ENCODE data around the gene LRAT. TPM values are rescaled to one million over a fixed set of nuclear protein-coding genes. Genes with fewer than 3 reads are reported as not detected.
A peak's percentile ranks its signal among the peaks of the same experiment; 100 is the strongest.

LRAT gene
- total RNA-seq, 1 donor from 2014 or later: 0.94 TPM

GRCh38 chr4:154741131-154741665, 2.6 kb upstream of the LRAT start:
- Histone ChIP-seq H3F3A (ENCODE audit: low read depth) (peaks cover 52% of the 10 kb centered on the region), H3K4me2 (peak overlapping the region; percentile 94), H3K27me3 (peaks cover 75% of the 10 kb centered on the region), H4K20me1 (ENCODE audit: low read depth) (peaks cover 31% of the 10 kb centered on the region), H3K79me2 (ENCODE audit: low read depth) (no peaks in the 10 kb centered on the region), H2AFZ (replicated peaks) (no peak overlapping the region), H3K4me1 (peaks cover 53% of the 10 kb centered on the region), H3K9ac (no peak overlapping the region), H3K4me3 (peak overlapping the region; percentile 62), H3K27ac (no peak overlapping the region), H3K9me3 (ENCODE audit: low read depth) (no peaks in the 10 kb centered on the region), H3K36me3 (no peaks in the 10 kb centered on the region)
- no peak overlapping the region for H3K27ac Mint-ChIP-seq
- H3K9me3 Mint-ChIP-seq: no peaks in the 10 kb centered on the region
- peak; percentile 20 for DNase-seq (ENCODE audit: low spot score)
- peak overlapping the region; percentile 75 for H3K4me3 Mint-ChIP-seq
- H3K4me1 Mint-ChIP-seq: peaks cover 49% of the 10 kb centered on the region
- TF ChIP-seq EZH2phosphoT487 (IDR thresholded peaks at IDR 0.05): peak; percentile 13
- no peak for TF ChIP-seq EZH2 (IDR thresholded peaks at IDR 0.05)
- no peak for TF ChIP-seq CTCF (IDR thresholded peaks at IDR 0.05)
- peaks cover 44% of the 10 kb centered on the region for H3K27me3 Mint-ChIP-seq (ENCODE audit: insufficient read depth, low read depth)
- no peaks in the 10 kb centered on the region for H3K36me3 Mint-ChIP-seq

DNA sequence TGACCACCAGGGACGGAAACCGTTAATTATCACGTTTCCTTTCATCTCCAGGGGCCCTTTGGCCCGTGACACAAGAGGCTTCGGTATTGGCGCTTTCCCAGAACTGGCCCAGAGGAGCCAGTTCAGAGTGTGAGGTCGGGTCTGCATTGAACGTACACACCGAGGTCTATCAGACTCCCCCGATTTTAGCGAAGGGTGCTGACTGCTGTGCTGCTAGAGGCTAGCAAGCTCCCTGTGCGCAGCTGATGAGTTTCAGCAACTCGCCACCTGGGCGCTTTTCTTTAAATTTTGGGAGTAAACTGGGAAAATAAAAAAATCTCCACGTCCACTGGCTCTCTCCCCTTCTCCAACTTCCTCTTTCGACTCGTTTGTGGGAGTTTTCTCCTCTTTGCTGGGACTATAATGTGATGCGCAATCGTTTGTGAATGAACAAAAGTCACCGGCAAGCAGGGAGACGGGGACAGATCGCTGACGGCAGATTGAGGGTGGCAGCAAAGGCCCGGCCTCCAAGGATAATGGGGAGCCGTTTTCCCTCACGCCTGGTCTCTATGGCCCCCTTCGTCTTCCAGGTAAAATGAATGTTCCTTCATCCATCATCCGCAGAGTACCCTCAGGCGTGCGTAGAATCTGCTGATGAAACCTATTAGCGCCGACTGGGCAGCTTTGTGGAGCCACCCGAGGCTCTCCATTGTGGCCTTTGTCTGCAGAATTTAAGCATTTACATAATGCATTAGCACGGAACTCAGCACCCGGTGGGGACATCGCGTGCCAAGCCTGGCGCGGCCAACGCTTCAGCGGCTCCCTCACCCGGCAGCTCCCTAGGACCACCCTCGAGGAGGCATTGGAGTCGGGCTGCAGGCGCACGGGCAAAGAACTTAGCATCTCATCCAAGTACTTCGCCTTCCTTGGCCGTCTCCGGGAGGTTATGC, 1.6 kb upstream of the LRAT start:
- H3K4me2 ChIP-seq: peak overlapping the region; percentile 94
- no peaks in the 10 kb centered on the region for H3K36me3 Mint-ChIP-seq

GRCh38 chr4:154744341-154744926, 634 bp downstream of the LRAT start:
- no peaks in the 10 kb centered on the region for H3K9me3 ChIP-seq (ENCODE audit: low read depth)
- Mint-ChIP-seq H3K27me3 (ENCODE audit: insufficient read depth, low read depth) (peaks cover 42% of the 10 kb centered on the region), H3K4me3 (peak overlapping the region; percentile 93), H3K36me3 (no peaks in the 10 kb centered on the region), H3K9me3 (no peaks in the 10 kb centered on the region), H3K27ac (no peak overlapping the region), H3K4me1 (peaks cover 37% of the 10 kb centered on the region)
- peak; percentile 20 for TF ChIP-seq EZH2 (IDR thresholded peaks at IDR 0.05)
- peak; percentile 54 for TF ChIP-seq EZH2phosphoT487 (IDR thresholded peaks at IDR 0.05)
- no peak for TF ChIP-seq CTCF (IDR thresholded peaks at IDR 0.05)
- peak overlapping the region; percentile 94 for H3K4me2 ChIP-seq
- H3K9ac ChIP-seq: no peak overlapping the region
- no peak overlapping the region for H3K27ac ChIP-seq
- peak; percentile 34 for DNase-seq (ENCODE audit: low spot score)
- peaks cover 23% of the 10 kb centered on the region for H4K20me1 ChIP-seq (ENCODE audit: low read depth)
- peaks cover 39% of the 10 kb centered on the region for H3F3A ChIP-seq (ENCODE audit: low read depth)
- H3K27me3 ChIP-seq: peaks cover 79% of the 10 kb centered on the region
- H3K79me2 ChIP-seq (ENCODE audit: low read depth): no peaks in the 10 kb centered on the region
- H3K4me3 ChIP-seq: peak overlapping the region; percentile 62
- peaks cover 40% of the 10 kb centered on the region for H3K4me1 ChIP-seq
- peak overlapping the region; percentile 96 for H2AFZ ChIP-seq (replicated peaks)
- H3K36me3 ChIP-seq: no peaks in the 10 kb centered on the region

More for the DNA sequence above, 1.6 kb upstream of the LRAT start:
- Histone ChIP-seq H3F3A (ENCODE audit: low read depth) (peaks cover 52% of the 10 kb centered on the region), H3K79me2 (ENCODE audit: low read depth) (no peaks in the 10 kb centered on the region), H3K9me3 (ENCODE audit: low read depth) (no peaks in the 10 kb centered on the region), H3K36me3 (no peaks in the 10 kb centered on the region), H3K4me1 (peaks cover 53% of the 10 kb centered on the region), H3K4me3 (peak overlapping the region; percentile 62), H3K9ac (no peak overlapping the region), H3K27me3 (peaks cover 85% of the 10 kb centered on the region), H3K27ac (no peak overlapping the region), H2AFZ (replicated peaks) (peak overlapping the region; percentile 22), H4K20me1 (ENCODE audit: low read depth) (peaks cover 31% of the 10 kb centered on the region)
- peaks cover 44% of the 10 kb centered on the region for H3K27me3 Mint-ChIP-seq (ENCODE audit: insufficient read depth, low read depth)
- peak; percentile 89 for DNase-seq (ENCODE audit: low spot score)
- no peak overlapping the region for H3K27ac Mint-ChIP-seq
- no peaks in the 10 kb centered on the region for H3K9me3 Mint-ChIP-seq
- TF ChIP-seq EZH2phosphoT487 (IDR thresholded peaks at IDR 0.05) (peak; percentile 66), EZH2 (IDR thresholded peaks at IDR 0.05) (peak; percentile 75), CTCF (IDR thresholded peaks at IDR 0.05) (no peak)
- peak overlapping the region; percentile 93 for H3K4me3 Mint-ChIP-seq
- peaks cover 49% of the 10 kb centered on the region for H3K4me1 Mint-ChIP-seq

Measured in neural progenitor cell (in vitro differentiated cells).